HL-60 (cell line): ENCODE data around the gene SRRM3.
"Not testable (repeated sequence)": the region's sequence is repeated elsewhere in the genome, so short reads cannot be mapped to it uniquely, and the experiment has no call there.

ENCODE experiments used
- DNase-seq, 2 experiments: peaks; one replicate each; pipeline ENCODE4 v3.0.0-alpha.2; 2010 to 2020; ENCODE audit warnings: low read depth in 1 of 2, low spot score in 1 of 2
- H3K27ac ChIP-seq: fragments of 250-450 bp; sonication (Bioruptor Pico); replicated peaks from 2 replicates; pipeline ENCODE4 v1.5.1; 2020; ENCODE audit warnings: mild to moderate bottlenecking, moderate library complexity
- H3K27me3 ChIP-seq: fragments of 250-450 bp; sonication (Bioruptor Pico); 2 replicates; pipeline ENCODE4 v1.5.1; 2021; ENCODE audit warnings: mild to moderate bottlenecking, moderate library complexity; ENCODE audit not compliant: insufficient read depth, poor library complexity, severe bottlenecking
- H3K4me3 ChIP-seq: replicated peaks from 2 replicates; pipeline ENCODE4 v1.5.1; 2011; ENCODE audit warnings: mild to moderate bottlenecking, control low read depth, low read length; ENCODE audit not compliant: insufficient read depth
- CTCF ChIP-seq: IDR thresholded peaks from one replicate; pipeline ENCODE4 v1.5.1; 2011; ENCODE audit warnings: low read length, control low read depth, inconsistent platforms; ENCODE audit not compliant: insufficient read depth
- GABPA ChIP-seq: IDR thresholded peaks from 2 replicates; pipeline ENCODE4 v1.6.1; 2012; ENCODE audit warnings: low read depth
- POLR2AphosphoS5 ChIP-seq: IDR thresholded peaks from 2 replicates; pipeline ENCODE4 v1.6.1; 2012; ENCODE audit warnings: low read depth
- REST ChIP-seq: IDR thresholded peaks from 2 replicates; pipeline ENCODE4 v1.6.1; 2012; ENCODE audit warnings: low read depth; ENCODE audit not compliant: insufficient replicate concordance
- SPI1 ChIP-seq: IDR thresholded peaks from 2 replicates; pipeline ENCODE4 v1.6.1; 2012; ENCODE audit warnings: low read depth, mild to moderate bottlenecking, borderline replicate concordance

The SRRM3 gene

GRCh38 chr7:76223286-76223972 lies 21.7 kb downstream of the SRRM3 start:
- Histone ChIP-seq H3K27ac (no peak overlapping the region), H3K27me3 (no peaks in the 10 kb centered on the region), H3K4me3 (no peak overlapping the region)
- no peak for DNase-seq
- no peak for TF ChIP-seq GABPA

- TF ChIP-seq SPI1 (no peak), CTCF (no peak), REST (no peak), POLR2AphosphoS5 (no peak), GABPA (no peak)
- DNase-seq, result no peak
Measured at GRCh38 chr7:76224695-76225094, 23.0 kb downstream of the SRRM3 start.

GRCh38 chr7:76225379-76225778 lies 23.7 kb downstream of the SRRM3 start:
- Histone ChIP-seq H3K27me3 (no peaks in the 10 kb centered on the region), H3K4me3 (no peak overlapping the region), H3K27ac (no peak overlapping the region)
- peak in 1 of 2 experiments; percentile 10 for DNase-seq
- TF ChIP-seq CTCF, result no peak
- peak; percentile 92 for TF ChIP-seq REST

More at GRCh38 chr7:76224695-76225094, 23.0 kb downstream of the SRRM3 start:
- no peaks in the 10 kb centered on the region for H3K27me3 ChIP-seq
- H3K4me3 ChIP-seq, result no peak overlapping the region
- H3K27ac ChIP-seq, result no peak overlapping the region

GRCh38 chr7:76225951-76226350 lies 24.3 kb downstream of the SRRM3 start:
- TF ChIP-seq CTCF, result no peak
- TF ChIP-seq REST, result no peak
- no peak for TF ChIP-seq SPI1
- no peak for TF ChIP-seq GABPA
- TF ChIP-seq POLR2AphosphoS5, result no peak
- H3K27ac ChIP-seq, result no peak overlapping the region
- H3K27me3 ChIP-seq, result no peaks in the 10 kb centered on the region
- H3K4me3 ChIP-seq, result no peak overlapping the region
- DNase-seq, result no peak

- not testable (repeated sequence) for H3K27me3 ChIP-seq, DNase-seq, H3K27ac ChIP-seq, H3K4me3 ChIP-seq
Measured at GRCh38 chr7:76226878-76227423, 25.3 kb downstream of the SRRM3 start.
